T-helper 2 cell treated with Interferon-gamma antibody and Interleukin-4, amounts not matched to agents 100 ng/mL and 5 ng/mL, for 36 hours (primary cell): ENCODE results near the gene SCNN1G. TPM values are rescaled to one million over a fixed set of nuclear protein-coding genes. Genes with fewer than 3 reads are reported as not detected.
"Not testable (repeated sequence)": the region's sequence is repeated elsewhere in the genome, so short reads cannot be mapped to it uniquely, and the experiment has no call there.

Experiments
- intact Hi-C: fragments of 100-400 bp; cut with micrococcal nuclease; formaldehyde crosslinking; loops from one replicate; pipeline ENCODE4 v1.15.1; 2023
- total RNA-seq: library from RNA; stranded (reverse); gene quantifications from 2 replicates; pipeline ENCODE4 v1.2.3, GENCODE V29; 2022

SCNN1G gene
- total RNA-seq, 1 donor from 2014 or later: not detected

DNA sequence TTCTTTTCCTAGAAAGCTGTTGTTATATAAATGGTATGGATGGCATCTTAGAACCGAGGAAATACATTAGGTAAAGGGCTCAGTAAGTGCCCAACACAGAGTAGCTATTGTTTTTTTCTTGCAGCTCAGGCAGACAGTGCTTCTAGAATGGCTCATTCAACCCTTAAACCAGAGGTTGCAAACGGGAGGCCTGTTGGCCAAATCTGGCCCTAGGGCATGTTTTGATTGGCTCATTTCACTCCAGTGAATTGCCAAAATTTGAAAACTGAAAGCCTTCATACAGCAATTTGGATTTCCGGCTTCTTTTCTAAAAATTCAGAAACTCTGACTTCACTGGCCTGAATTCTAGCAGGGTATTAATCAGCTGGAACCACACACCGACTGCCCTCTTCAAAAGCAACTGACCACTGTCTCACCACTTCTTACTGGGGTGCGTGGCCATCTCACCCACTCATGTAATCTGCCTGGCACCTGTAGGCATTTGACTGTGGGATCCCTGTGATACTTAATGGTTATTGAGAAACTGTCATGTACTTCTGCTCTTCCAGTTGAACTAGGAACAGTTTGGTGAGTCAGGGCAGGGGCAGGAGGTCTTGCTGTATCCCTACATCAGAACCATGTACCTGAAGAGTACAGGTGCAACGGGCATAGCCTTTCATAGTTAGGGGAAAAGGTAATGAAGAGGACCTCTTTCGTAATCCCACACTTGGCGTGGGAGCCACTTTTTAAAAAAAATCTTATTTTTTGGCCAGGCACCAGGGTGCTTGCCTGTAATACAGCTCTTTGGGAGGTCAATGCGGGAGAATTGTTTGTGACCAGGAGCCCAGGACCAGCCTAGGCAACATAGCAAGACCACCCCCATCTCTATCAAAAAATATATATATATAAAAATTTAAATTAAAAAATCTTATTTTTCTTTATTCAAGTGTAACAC is 66.0 kb downstream of the SCNN1G start:
- intact Hi-C loops: no loop called here

DNA sequence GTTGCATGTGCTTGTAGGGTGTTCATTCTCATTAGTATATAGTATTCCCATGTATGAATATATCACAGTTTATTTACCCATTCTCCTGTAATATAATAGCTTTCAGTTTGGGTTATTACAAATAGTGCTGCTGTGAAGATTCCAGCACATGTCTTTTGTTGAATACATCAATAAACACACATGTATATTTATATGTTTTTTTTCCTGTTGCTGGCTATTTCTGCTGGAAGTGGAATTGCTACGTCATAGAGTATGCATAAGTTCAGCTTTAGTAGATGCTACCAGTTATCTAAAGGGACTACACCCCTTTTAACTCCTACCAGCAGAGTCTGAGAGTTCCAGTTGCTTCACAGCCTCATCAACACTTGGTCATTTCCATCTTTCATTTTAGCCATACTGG is 67.3 kb downstream of the SCNN1G start:
- intact Hi-C loops: no loop called here

DNA sequence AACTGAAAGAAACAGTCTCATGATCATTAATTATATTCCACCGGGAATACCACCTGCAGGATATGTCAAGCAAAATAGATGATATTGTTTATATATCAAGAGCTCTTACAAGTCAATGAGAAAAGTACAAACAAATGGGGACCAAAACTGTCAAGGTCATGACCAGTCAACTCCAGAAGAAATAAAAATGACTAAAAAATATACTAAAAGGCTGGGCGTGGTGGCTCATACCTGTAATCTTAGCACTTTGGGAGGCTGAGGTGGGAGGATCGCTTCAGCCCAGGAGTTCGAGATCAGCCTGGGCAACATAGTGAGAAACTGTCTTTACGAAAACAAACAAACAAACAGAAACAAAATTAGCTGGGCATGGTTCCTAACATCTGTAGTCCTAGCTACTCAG is 69.8 kb downstream of the SCNN1G start:
- intact Hi-C loops: no loop called here

DNA sequence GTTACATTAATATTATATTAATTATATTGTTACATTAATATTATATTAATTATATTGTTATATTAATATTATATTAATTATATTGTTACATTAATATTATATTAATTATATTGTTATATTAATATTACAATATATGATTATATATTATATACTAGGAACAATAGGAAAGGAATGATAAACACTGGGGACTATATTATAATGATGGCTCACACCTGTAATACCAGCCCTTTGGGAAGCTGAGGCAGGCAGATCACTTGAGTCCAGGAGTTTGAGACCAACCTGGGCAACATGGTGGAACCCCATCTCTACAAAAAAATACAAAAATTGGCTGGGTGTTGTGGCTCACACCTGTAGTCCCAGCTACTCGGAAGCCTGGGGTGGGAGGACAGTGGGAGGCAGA is 71.1 kb downstream of the SCNN1G start:
- intact Hi-C loops: not testable (repeated sequence)

DNA sequence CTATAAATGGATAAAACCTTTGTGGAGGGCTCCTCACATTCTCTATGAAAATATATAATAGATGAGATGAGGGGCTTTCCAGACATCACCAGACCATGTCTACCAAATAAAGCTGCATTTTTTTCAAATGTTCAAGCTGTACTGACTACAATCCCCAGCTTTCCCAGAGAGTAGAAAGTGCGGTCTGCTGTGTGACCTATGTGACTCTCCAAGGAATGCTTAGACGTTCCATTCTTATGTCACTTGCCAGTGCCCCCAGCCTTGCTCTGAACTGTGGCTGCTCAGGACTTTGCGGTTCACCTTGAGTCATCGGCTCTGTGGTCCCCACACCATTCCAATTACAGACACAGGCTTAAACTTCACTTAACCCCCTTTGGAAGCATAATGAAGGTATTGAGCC is 71.8 kb downstream of the SCNN1G start:
- intact Hi-C loops: no loop called here

DNA sequence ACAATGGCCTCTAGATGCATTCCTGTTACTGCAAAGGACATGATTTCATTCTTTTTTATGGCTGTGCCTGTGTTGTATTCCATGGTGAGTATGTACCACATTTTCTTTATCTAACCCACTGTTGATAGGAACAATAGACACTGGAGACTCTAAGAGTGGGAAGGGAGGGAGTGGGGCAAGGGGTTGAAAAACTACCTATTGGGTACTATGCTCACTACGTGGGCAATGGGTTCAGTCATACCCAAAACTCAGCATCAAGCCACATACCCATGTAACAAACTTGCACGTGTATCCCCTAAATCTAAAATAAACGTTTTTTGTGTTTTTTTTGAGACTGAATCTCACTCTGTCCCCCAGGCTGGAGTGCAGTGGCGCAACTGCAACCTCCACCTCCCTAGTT is 72.5 kb downstream of the SCNN1G start:
- intact Hi-C loops: no loop called here

DNA sequence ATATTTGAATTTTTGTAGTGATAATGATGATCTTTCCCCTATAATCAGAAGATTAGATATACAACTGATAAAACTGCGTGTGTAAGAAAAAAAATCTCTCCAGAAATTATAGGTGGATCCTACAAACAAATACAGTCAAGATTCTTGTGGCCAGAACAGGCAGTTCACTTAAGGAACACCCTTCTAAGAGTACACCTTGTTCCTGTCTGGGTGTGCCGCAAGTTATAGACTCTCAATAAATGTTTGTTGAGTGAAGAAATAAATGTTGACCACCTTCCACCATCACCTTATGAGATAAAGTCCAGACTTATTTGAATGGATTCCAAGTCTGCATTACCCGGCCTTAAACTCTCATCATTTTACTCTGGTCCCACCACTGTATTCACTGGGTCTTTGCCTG is 73.9 kb downstream of the SCNN1G start:
- intact Hi-C loops: no loop called here

DNA sequence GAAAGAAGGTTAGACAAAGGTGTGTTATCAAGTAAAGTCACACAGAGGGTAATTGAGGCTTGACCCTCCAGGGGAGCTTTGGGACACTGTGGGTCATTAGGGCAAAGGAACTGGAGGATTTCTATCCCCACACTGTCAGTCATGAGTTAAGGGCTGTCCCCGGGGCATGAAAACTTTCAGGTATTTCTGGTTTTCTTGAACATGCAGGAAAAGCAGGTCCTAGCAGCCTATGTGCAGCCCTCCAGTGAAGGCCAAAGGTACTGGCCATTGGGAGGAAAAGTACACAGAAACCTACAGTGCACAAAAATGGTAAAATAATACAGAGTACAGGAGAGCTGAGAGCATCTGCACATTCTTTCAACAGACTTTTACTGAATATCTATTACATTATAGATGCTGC is 75.1 kb downstream of the SCNN1G start:
- intact Hi-C loops: no loop called here

DNA sequence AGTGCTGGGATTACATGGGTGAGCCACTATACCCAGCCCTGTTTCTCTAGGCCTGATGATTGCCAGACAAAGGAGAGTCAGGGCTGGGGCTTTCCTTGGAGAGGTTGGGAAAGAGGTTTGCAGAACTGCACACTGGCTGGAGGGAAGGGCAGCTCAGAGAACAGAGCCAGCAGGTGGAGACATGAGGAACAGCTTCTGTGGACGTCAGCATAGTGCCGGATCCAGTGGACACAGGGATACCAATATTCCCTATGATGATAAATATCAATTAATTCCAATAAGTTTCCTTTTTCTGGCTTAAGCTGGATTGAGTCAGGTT is 76.3 kb downstream of the SCNN1G start:
- intact Hi-C loops: no loop called here

Other genes starting within 250 kb of the SCNN1G start
- 6.8 and 7.7 TPM in 2 replicates for gene USP31, start 33.3 kb upstream of the SCNN1G start, total RNA-seq
- 0.07 TPM in 1 of 2 replicates, not detected in the other for gene SCNN1B, start 119.6 kb downstream of the SCNN1G start, total RNA-seq